Measurements from ENCODE around the gene POLR3A.

- TF ChIP-seq, protein P1, sequence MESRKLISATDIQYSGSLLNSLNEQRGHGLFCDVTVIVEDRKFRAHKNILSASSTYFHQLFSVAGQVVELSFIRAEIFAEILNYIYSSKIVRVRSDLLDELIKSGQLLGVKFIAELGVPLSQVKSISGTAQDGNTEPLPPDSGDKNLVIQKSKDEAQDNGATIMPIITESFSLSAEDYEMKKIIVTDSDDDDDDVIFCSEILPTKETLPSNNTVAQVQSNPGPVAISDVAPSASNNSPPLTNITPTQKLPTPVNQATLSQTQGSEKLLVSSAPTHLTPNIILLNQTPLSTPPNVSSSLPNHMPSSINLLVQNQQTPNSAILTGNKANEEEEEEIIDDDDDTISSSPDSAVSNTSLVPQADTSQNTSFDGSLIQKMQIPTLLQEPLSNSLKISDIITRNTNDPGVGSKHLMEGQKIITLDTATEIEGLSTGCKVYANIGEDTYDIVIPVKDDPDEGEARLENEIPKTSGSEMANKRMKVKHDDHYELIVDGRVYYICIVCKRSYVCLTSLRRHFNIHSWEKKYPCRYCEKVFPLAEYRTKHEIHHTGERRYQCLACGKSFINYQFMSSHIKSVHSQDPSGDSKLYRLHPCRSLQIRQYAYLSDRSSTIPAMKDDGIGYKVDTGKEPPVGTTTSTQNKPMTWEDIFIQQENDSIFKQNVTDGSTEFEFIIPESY (IDR thresholded peaks at IDR 0.05; ENCODE audit: borderline replicate concordance, low read depth): no peak
- TF ChIP-seq, protein P2, sequence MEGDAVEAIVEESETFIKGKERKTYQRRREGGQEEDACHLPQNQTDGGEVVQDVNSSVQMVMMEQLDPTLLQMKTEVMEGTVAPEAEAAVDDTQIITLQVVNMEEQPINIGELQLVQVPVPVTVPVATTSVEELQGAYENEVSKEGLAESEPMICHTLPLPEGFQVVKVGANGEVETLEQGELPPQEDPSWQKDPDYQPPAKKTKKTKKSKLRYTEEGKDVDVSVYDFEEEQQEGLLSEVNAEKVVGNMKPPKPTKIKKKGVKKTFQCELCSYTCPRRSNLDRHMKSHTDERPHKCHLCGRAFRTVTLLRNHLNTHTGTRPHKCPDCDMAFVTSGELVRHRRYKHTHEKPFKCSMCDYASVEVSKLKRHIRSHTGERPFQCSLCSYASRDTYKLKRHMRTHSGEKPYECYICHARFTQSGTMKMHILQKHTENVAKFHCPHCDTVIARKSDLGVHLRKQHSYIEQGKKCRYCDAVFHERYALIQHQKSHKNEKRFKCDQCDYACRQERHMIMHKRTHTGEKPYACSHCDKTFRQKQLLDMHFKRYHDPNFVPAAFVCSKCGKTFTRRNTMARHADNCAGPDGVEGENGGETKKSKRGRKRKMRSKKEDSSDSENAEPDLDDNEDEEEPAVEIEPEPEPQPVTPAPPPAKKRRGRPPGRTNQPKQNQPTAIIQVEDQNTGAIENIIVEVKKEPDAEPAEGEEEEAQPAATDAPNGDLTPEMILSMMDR (IDR thresholded peaks at IDR 0.05): no peak
- no peak for TF ChIP-seq NRF1 (IDR thresholded peaks at IDR 0.05; ENCODE audit: low read depth, low read length)
- TF ChIP-seq REST (IDR thresholded peaks at IDR 0.05; ENCODE audit: low read depth, low read length): no peak
- no peak for TF ChIP-seq CHD2 (IDR thresholded peaks at IDR 0.05; ENCODE audit: low read length, partially characterized antibody)
- no peak for TF ChIP-seq RAD21 (IDR thresholded peaks at IDR 0.05; ENCODE audit: low read length)
These were observed 17.5 kb upstream of the POLR3A start for GRCh38 chr10:78046711-78047269.

Measured in SK-N-SH (cell line).